H1 (cell line): Measurements from ENCODE around the gene TSPAN5.

ENCODE experiments used
- EZH2 ChIP-seq: fragments of 200-600 bp; sonication (generic); IDR thresholded peaks from 2 replicates; pipeline ENCODE4 v1.7.1; 2012; ENCODE audit warnings: low read depth, mild to moderate bottlenecking, moderate library complexity, low read length, inconsistent platforms; ENCODE audit not compliant: severe bottlenecking
- ZNF274 ChIP-seq: IDR thresholded peaks from 2 replicates; pipeline ENCODE4 v1.7.0; 2012; ENCODE audit warnings: low read length, borderline replicate concordance; ENCODE audit errors: extremely low read depth

DNA sequence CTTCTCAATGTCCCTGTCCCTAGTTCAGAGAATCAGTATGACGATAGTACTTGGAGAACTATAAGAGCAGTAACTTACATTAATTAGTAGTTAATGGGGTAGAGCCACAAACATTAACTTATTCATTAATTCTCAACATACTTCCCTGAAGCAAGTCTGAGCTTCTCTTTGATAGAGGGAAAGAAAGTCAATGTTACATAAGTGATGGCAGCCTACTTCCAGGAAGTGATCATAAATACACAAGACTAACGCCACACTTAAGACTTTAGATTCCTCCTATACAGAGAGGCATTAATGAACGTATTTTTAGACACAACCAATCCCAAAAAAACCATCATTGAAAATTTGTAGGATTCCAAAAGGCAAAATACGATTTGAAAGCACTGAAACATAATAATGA lies 33.8 kb downstream of the TSPAN5 start:
- TF ChIP-seq ZNF274 (no peak), EZH2 (no peak)
